Stimulated activated CD8-positive, alpha-beta memory T cell treated with anti-CD3 and anti-CD28 coated beads, Interleukin-7, amount 100 ng/mL, for 24 hours (primary cell): ENCODE measurements around the gene GALNT11.

Source experiments
- DNase-seq: peaks from one replicate; pipeline ENCODE4 v3.0.0-alpha.2; 2020; ENCODE audit warnings: low read depth

The GALNT11 gene

GRCh38 chr7:152120210-152120609 lies 94.7 kb downstream of the GALNT11 start:
- DNase-seq, result no peak

- no peak for DNase-seq
Measured at GRCh38 chr7:152120776-152121175, 95.3 kb downstream of the GALNT11 start.

- no peak for DNase-seq
Measured at GRCh38 chr7:152121432-152121831, 96.0 kb downstream of the GALNT11 start.

DNA sequence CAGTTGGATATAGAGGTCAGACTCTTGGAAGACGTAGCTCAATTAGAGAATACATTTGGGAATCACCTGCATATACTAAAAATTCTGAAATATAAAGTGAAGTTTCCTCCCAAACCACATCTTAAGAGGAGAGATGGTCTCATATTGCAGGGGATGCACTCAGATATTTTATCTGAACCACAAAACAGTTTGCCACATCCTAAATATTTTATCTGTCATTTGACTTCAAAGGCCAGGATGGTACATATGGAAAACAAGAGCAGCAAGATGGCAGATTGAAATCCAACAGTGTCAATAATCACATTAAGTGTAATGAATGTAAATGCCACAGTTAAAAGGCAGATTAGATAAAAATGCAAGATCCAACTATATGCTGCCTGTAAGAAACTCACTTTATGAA lies 97.1 kb downstream of the GALNT11 start:
- DNase-seq, result no peak

DNA sequence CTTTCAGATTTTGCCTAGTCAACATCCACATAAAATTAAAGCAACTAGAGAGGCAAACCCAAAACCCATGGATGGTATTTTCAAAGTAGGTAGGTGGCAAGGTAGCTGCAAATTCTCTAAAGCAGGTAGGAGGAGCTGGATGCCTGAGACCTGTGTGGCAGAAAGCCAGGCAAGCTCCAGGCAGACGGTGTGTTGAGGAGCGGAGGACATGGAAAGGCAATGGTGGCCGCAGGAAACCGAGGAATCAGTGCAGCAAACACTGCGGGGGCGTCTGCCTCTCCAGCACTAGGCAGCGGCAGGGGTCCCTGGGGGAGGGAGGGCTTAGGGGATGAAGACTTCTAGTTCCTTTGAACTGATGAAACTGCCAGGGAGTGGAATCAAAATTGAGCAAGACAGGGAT lies 101.3 kb downstream of the GALNT11 start:
- no peak for DNase-seq

DNA sequence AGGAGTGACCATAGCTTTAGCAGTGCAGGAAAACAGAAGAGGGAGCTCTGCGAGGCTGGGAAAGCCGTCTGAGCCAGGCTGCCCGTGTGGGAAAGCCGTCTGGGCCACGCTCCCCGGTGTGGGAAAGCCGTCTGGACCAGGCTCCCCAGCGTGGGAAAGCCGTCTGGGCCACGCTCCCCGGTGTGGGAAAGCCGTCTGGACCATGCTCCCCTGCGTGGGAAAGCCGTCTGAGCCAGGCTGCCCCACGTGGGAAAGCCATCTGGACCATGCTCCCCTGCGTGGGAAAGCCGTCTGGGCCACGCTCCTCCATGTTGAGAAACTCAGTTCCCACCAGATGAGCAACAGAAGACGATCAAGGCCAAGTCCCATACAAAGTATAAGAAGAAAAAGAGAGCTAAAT lies 101.8 kb downstream of the GALNT11 start:
- DNase-seq, result no peak

DNA sequence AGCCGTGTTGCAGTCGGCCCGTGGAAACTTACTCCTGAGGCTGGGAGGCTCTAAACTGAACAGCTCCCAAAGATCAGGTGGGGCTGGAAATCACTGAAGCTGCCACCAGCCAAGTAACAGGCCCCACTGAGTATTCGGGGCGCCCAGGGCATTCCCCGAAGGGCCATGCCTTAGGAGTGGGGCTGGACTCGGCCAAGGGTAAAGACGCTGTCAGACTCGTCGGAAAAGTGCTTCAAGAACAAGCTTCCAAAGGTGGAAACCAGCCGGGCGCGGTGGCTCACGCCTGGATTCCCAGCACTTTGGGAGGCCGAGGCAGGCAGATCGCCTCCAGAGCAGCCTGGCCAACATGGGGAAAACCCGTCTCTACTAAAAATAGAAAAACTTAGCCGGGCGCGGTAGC lies 102.8 kb downstream of the GALNT11 start:
- DNase-seq, result no peak

- DNase-seq, result no peak
Measured at GRCh38 chr7:152128741-152129461, 103.4 kb downstream of the GALNT11 start.

DNA sequence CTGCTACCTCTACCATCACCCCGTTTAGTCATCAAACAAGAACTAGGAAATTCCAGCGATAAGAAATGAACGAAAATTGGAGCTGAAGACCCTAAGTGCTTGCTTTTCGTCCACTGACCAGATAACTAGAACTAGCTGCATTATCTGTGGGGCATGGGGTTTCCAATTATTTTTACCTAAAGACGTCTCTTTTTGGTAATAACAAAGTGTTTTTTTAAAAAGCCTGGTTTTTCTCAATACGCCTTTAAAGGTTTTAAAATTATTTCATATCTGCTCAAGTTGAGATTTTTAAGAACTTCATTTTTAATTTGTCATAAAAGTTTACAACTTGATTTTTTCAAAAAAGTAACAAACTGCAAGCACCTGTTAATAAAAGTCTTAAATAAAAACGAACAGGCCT lies 104.2 kb downstream of the GALNT11 start:
- no peak for DNase-seq

DNA sequence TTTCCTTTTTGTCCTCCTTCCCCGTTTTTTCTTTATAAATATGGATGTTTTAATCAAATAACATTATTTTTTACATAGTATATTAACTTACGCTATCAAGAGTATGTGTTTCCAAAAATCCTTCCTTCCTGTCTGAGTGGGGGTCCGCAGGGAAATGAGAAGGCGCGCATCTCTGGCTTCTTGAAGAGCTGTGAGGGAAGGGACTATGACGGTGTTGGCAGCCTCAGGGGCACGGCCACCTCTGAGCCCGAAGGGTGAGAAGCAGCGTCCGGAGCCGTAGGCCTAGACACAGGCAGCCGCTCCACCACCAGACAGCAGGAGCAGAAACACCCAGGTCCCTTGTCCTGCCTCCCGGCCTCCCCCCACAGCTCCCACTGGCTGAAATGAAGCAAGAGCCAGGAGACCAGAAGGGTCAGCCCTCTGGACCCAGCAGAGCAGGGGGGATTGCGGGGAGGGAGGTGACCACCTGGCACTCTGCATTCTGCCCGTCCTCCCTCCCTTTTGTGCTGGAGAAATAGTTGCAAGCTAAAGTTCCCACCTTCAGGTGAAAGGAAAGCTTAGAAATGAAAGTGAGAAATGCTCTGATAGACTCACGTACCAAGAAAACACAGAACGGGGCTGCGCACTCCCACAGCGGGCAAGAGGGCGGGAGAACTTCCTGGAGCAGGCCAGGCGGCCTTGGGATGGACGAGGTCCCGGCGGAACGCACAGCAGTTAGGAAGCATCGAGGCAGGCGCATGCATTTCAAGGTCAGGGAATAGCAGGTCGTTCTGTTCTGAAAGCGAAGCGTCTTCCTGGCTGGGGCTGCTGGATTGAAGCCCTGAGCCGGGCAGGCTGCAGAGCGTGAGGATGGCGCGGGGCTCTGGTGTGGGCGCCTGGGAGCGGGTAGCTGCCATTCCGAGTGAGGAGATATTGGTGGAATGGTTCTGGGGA lies 105.5 kb downstream of the GALNT11 start:
- no peak for DNase-seq

GRCh38 chr7:152131981-152132494 lies 106.6 kb downstream of the GALNT11 start:
- no peak for DNase-seq

DNA sequence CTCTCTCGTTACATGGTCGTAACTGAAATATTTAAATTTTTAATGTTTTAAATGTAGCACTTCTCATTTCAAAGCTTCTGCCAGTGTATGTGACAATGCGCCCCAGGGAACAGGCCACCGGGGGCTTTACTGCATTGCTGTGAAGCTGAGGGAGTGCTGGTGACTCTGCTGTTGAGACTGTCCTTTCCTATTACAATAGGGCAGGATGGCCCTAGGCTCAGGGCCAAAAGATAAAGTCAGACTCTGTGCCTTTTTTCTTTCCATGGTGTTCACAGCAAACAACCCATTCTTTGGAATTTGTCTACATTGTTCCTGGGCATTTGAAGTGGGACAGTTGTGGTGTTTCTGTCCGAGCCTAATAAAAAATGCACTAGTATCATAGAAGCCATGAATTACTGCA lies 107.3 kb downstream of the GALNT11 start:
- no peak for DNase-seq

- no peak for DNase-seq
Measured at GRCh38 chr7:152133804-152134203, 108.3 kb downstream of the GALNT11 start.

- no peak for DNase-seq
Measured at GRCh38 chr7:152136686-152137085, 111.2 kb downstream of the GALNT11 start.

DNA sequence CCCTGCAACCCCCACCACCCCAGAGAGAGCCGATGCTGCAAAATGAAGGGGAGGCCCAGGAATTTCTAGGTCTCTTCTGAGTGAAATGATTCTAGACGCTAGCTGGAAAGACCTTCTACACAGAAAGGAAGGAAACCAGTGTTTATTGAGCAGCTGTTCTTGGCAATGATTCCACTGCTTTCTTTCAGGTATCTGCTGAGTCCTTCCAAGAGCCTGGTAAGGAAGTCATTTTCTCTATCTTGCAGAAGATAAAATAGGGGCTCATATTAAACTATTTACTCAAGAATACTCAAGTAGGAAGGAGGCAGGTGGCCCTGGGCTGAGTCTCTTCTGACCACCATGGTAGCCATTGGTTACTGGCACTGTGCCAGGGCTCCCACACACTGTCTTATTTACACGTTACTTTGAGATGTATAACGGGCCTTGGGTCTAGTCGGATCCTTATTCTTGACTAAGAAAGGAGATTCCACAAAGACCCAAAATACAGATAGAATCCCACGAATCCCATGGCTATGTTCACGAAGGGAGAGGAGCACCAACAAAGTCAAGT lies 112.1 kb downstream of the GALNT11 start:
- DNase-seq, result no peak

- DNase-seq, result no peak
Measured at GRCh38 chr7:152140067-152140466, 114.6 kb downstream of the GALNT11 start.

GRCh38 chr7:152140560-152140959 lies 115.1 kb downstream of the GALNT11 start:
- no peak for DNase-seq

DNA sequence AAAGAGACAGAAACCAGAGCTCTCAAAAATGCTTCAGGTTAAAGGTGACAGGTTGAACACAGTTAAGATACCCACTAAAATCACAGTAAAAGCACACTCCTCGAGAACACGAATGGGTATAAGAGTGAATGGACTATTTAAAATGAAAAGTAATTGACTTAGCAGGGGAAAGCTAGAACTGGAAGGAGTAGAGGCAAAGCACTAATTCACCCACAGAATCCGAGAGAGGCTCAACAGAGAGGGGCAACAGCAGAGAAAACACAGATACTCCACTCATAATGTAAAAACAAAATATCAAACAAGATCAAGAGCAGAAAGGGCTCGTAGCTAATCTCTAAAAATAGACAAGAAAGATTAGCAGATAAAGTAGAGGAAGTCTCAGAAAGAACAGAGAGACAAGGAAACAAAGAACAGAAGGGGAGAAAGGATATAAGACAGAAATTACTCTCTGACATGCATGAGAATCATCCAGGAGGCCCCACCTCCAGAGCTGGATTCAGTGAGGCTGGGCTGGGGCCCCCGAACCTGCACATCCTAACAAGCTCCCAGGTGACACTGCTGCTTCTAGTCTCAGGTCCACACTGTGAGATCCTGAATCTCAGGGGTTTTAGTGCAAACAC lies 117.6 kb downstream of the GALNT11 start:
- no peak for DNase-seq

DNA sequence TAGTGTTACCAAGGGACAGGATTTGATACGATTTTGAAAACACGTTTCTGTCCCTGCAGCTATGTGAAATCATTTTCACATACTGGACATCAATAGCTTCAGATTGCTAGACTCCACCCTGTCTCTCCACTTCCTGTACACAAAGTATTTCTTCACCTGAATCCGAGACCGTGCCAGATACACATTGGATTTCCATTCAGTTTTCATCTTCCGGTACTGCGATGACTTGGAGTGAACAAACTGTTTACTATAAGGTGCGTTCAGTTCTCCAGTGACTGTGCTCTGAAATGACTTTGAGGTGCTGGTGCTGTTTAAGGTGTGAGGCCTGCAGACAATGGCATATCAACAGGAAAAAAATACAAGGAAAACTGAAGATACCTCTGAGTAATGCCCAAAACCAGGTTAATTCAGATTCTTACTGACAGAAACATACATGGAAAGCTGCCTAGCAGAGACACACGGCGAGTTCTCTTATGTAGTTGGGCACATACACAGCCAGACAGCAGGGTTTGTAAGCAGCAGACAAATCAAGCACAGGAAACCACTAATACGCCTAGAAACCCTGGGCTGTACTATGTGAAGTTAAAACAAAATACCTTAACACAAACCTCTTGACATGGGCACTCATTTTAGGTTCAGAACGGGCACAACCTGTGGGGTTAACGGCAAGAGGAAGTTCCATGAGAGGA lies 119.2 kb downstream of the GALNT11 start:
- no peak for DNase-seq

GRCh38 chr7:152145853-152146466 lies 120.5 kb downstream of the GALNT11 start:
- DNase-seq, result no peak

- no peak for DNase-seq
Measured at GRCh38 chr7:152148706-152149105, 123.2 kb downstream of the GALNT11 start.
